HFF-Myc (cell line): ENCODE measurements around the gene MBOAT2.

ENCODE experiments used
- DNase-seq: peaks from one replicate; pipeline ENCODE4 v3.0.0-alpha.2; 2011; ENCODE audit warnings: low read depth; ENCODE audit errors: extremely low read depth
- H3K4me3 ChIP-seq: replicated peaks from 2 replicates; pipeline ENCODE4 v1.5.1; 2011; ENCODE audit warnings: low read depth, mild to moderate bottlenecking, control low read depth, low read length
- TF ChIP-seq, protein P1 (sequence below): IDR thresholded peaks from 2 replicates; pipeline ENCODE4 v1.5.1; 2012; ENCODE audit warnings: mild to moderate bottlenecking, low read depth, low read length, control low read depth; ENCODE audit errors: missing control alignments

MBOAT2 gene

DNA sequence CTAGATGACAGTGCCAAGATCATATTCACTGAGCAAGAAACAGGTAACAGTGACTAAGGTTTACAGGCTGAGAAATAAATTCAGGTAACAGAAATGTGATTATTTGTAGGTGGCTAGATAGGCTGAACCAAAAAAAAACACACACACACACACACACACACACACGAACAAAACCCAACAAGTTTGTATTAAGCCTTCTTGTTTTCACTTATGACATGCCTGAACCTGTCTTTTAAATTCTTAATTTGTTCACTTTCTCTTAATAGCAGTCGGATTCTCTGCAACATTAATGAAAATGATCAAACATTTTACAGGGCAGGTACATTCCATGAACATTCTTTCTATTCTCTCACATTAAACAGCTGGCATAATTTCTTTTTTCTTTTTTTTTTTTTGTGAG lies 147.3 kb downstream of the MBOAT2 start:
- TF ChIP-seq, protein P1, sequence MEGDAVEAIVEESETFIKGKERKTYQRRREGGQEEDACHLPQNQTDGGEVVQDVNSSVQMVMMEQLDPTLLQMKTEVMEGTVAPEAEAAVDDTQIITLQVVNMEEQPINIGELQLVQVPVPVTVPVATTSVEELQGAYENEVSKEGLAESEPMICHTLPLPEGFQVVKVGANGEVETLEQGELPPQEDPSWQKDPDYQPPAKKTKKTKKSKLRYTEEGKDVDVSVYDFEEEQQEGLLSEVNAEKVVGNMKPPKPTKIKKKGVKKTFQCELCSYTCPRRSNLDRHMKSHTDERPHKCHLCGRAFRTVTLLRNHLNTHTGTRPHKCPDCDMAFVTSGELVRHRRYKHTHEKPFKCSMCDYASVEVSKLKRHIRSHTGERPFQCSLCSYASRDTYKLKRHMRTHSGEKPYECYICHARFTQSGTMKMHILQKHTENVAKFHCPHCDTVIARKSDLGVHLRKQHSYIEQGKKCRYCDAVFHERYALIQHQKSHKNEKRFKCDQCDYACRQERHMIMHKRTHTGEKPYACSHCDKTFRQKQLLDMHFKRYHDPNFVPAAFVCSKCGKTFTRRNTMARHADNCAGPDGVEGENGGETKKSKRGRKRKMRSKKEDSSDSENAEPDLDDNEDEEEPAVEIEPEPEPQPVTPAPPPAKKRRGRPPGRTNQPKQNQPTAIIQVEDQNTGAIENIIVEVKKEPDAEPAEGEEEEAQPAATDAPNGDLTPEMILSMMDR: no peak
- H3K4me3 ChIP-seq: no peak overlapping the region
- DNase-seq: no peak

DNA sequence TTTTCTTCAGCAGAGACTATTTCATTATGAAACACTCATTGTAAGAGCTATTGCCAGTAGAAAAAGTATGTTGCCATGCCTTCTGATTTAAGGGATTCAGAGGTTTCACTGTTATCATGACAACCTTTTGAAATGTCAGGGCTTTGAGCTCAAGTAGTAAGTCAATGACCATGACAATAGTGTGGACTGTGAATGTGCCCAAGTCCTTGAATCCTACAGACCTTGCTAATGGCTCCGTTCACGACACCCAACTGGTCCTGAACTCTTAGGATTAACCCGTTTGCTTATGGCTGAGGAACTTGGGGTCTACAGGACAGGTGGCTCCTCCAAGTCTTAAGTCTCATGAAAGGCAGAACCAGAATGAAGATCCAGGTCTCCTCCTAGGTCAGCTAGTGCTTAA lies 148.5 kb downstream of the MBOAT2 start:
- no peak overlapping the region for H3K4me3 ChIP-seq
- TF ChIP-seq, protein P1: no peak
- DNase-seq: no peak

DNA sequence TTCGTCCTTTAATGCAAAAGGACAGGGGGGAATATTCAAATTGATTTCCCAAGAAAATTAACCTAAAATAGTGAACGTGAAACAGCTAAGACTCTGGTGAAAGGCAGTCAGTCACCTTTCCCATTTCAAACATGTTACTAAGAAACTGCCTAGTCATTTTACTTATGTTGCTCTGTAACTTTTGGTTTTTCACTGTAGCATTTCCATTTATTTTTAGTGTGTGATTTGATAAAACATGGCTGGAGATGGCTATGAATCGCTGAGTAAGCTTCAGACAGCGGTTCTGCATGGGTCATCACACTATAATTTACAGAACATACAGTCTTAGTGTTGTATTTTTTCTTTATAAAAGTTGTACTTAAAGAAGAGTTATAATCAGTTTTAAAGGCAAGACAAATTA lies 150.1 kb downstream of the MBOAT2 start:
- TF ChIP-seq, protein P1: no peak
- no peak overlapping the region for H3K4me3 ChIP-seq
- DNase-seq: no peak

DNA sequence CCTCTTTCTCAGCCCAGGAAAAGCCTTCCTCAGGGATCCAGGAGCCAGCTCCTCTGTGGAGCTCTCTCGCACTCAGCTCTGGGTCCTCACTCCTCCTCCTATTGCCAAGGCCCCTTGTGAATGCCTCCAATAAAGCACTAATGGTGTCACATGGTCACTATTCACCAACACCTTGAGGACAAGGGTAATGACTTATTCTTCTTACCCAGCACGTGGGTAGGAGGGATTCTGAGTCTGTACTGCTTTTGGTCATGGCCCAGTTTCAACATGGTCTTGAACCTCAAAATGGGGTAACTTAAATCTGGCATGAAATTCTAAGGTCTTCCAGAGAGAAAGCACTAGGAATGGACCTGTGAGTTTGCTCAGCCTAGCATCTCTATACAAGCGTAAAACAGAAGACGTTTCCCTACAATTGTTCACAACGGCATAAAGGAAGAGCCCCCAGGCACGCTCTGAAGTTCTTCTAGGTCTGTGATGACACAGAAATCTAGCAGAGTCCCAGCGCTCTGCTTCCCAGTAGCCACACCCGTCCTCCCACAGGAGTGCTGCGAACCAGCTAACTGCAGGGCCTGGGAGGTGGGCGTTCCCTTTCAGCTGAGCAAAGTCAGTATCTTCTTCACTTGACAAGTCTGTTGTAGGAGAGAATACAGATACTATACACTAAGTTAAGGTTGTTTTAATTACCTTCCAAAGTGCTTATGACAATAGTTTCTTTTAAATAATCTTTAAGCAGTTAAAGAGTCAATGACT lies 151.5 kb downstream of the MBOAT2 start:
- DNase-seq: no peak
- H3K4me3 ChIP-seq: no peak overlapping the region
- TF ChIP-seq, protein P1: no peak

DNA sequence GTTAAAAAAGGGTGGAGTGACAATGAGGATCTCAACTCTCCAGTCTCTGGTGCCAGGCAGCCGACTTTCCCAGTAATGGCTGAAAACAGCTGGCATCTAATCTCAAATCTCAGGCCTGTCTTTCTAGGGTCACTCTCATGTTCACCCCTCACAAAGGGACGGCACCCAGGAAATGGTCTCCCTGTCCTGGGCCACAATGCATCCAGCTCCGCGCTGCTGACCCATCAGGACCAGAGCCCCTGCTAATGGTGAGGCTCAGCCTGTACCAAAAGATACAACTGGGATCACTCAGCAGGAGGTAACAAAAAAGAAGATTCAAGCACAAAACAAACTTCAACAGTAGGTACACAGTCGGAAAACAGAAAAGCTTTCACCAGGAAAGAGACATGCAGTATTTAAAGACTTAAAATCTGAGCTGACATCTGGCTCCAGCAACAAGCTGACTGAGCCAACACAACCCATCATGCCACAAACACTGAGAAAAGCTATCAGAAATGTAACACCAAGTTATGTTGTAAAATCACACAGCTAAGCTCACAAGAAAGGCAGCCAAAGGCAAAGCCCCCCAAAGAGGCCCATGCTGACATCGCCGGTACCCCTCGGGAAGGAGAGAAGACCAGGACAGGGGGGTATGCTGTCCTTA lies 152.5 kb downstream of the MBOAT2 start:
- DNase-seq: no peak
- H3K4me3 ChIP-seq: no peak overlapping the region
- TF ChIP-seq, protein P1: no peak

DNA sequence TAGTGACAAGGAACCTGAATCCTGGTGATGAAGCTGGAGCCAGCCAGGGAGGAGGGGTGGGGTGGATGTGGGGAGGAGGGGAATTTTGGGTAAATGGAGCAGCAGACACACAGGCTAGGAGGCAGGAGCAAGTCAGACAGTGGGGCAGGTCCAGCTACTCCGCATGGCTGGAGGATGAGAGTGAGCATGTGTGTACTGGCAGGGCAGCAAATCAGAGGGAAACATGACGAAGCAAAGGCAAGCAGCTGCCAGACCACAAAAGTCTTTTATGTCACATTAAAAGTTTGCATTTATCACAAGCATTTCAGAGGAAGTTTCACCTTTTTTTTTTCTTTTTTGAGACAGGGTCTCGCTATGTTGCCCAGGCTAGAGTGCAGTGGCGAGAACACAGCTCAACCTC lies 154.2 kb downstream of the MBOAT2 start:
- DNase-seq: no peak
- TF ChIP-seq, protein P1: no peak
- no peak overlapping the region for H3K4me3 ChIP-seq
